Measurements from ENCODE around the gene NID1. TPM values are rescaled to one million over a fixed set of nuclear protein-coding genes. Genes with fewer than 3 reads are reported as not detected.

The NID1 gene
- total and polyA plus RNA-seq, 2 of the 4 experiments (the other 2 are of a cell fraction): 21.9 to 83.3 TPM

- Histone ChIP-seq H4K8ac (ENCODE audit: low read depth in 2 of 2, low read length in 2 of 2) (no peak overlapping the region), H3K9me1 (ENCODE audit: insufficient read depth, low read length) (peaks cover 18% of the 10 kb centered on the region), H3K9ac (ENCODE audit: low read depth, low read length) (no peak overlapping the region), H3K4me2 (ENCODE audit: low read depth, low read length) (no peak overlapping the region), H4K91ac (ENCODE audit: insufficient read depth, low read depth, low read length) (no peak overlapping the region), H3K23ac (ENCODE audit: low read depth, low read length) (no peak overlapping the region), H3K27ac (ENCODE audit: insufficient read depth, low read length) (no peak overlapping the region), H2AFZ (replicated peaks; ENCODE audit: low read length, poor library complexity) (no peak overlapping the region), H3K4me3 (ENCODE audit: insufficient read depth, low read depth, low read length) (no peak overlapping the region), H4K20me1 (ENCODE audit: insufficient read depth, low read length) (no peaks in the 10 kb centered on the region), H2BK5ac (ENCODE audit: low read depth, low read length, poor library complexity, severe bottlenecking) (no peak overlapping the region), H2BK20ac (ENCODE audit: low read depth, low read length) (no peak overlapping the region), H3K4ac (ENCODE audit: low read depth, low read length) (no peak overlapping the region), H2BK15ac (ENCODE audit: low read depth, low read length) (no peak overlapping the region), H4K5ac (ENCODE audit: low read depth, low read length) (no peak overlapping the region), H2BK120ac (ENCODE audit: low read depth, low read length) (no peak overlapping the region), H3K56ac (ENCODE audit: extremely low read depth, insufficient read depth, low read length) (no peak overlapping the region), H2AK5ac (ENCODE audit: low read depth, low read length) (no peak overlapping the region), H3K4me1 (ENCODE audit: control insufficient read depth, insufficient read depth, low read length) (peaks cover 13% of the 10 kb centered on the region; the same call in 1 of the 2 replicates), H3K36me3 (ENCODE audit: control insufficient read depth, insufficient read depth, low read length) (peaks cover 39% of the 10 kb centered on the region), H2AK9ac (replicated peaks; ENCODE audit: low read depth, low read length, poor library complexity) (no peak overlapping the region), H3K14ac (replicated peaks; ENCODE audit: low read depth, low read length) (no peak overlapping the region), H3K18ac (ENCODE audit: low read depth, low read length) (no peak overlapping the region), H3K27me3 (ENCODE audit: control insufficient read depth, insufficient read depth, low read length) (no peaks in the 10 kb centered on the region), H3K9me3 (ENCODE audit: control insufficient read depth, insufficient read depth, low read length) (no peaks in the 10 kb centered on the region), H3K79me1 (ENCODE audit: low read depth in 1 of 2, low read length in 2 of 2) (peaks cover 0 to 16% of the 10 kb centered on the region in 2 experiments; a peak in 3 of 4 replicates)
- intact Hi-C loops (cut with micrococcal nuclease) (no loop called here), dilution Hi-C loops (cut with HindIII; ENCODE audit: low sequenced_read_pairs, unreplicated experiment) (no loop called here), in situ Hi-C loops (cut with MboI; ENCODE audit: low sequenced_read_pairs) (no loop called here)
- POLR2A ChIA-PET (ENCODE audit: unreplicated experiment): no interaction called here
- CTCF ChIA-PET: no interaction called here
- ATAC-seq (ENCODE audit: low read depth) (no peak), DNase-seq (no peak)
- WGBS, 2 experiments (ENCODE audit: extremely low coverage in 2 of 2, insufficient read length in 1 of 2): 100% methylated on average over 2 of the region's 14 CpGs; no CpG with 5 or more reads in 1 of the 2 experiments
- TF ChIP-seq NFE2L2 (IDR thresholded peaks at IDR 0.05; ENCODE audit: low read depth, low read length): no peak
- TF ChIP-seq RAD21 (IDR thresholded peaks at IDR 0.05; ENCODE audit: low read length): no peak
- TF ChIP-seq POLR2A (IDR thresholded peaks at IDR 0.05; ENCODE audit: low read depth, low read length): no peak
- no peak for TF ChIP-seq CTCF (conservative IDR thresholded peaks at IDR 0.05; ENCODE audit: low read depth, low read length)
- no peak for TF ChIP-seq RCOR1 (IDR thresholded peaks at IDR 0.05; ENCODE audit: insufficient replicate concordance, low read length)
- no peak for TF ChIP-seq MAZ (IDR thresholded peaks at IDR 0.05; ENCODE audit: borderline replicate concordance, low read depth, low read length)
- TF ChIP-seq USF2 (IDR thresholded peaks at IDR 0.05; ENCODE audit: low read depth, low read length): no peak
- no peak for TF ChIP-seq BHLHE40 (IDR thresholded peaks at IDR 0.05; ENCODE audit: low read depth, low read length)
- no peak for TF ChIP-seq CHD1 (IDR thresholded peaks at IDR 0.05; ENCODE audit: low read depth, low read length)
- TF ChIP-seq SMC3 (IDR thresholded peaks at IDR 0.05; ENCODE audit: low read depth, low read length): no peak
- TF ChIP-seq MXI1 (IDR thresholded peaks at IDR 0.05; ENCODE audit: borderline replicate concordance, low read depth, low read length): no peak
- no peak for TF ChIP-seq ELK1 (IDR thresholded peaks at IDR 0.05; ENCODE audit: borderline replicate concordance, low read depth, low read length)
- TF ChIP-seq FOS (IDR thresholded peaks at IDR 0.05; ENCODE audit: low read depth, low read length): no peak
- no peak for TF ChIP-seq RFX5 (IDR thresholded peaks at IDR 0.05; ENCODE audit: low read depth, low read length)
- no peak for TF ChIP-seq CEBPB (IDR thresholded peaks at IDR 0.05; ENCODE audit: low read depth, low read length)
- TF ChIP-seq MAFK (IDR thresholded peaks at IDR 0.05; ENCODE audit: low read depth, low read length): no peak
- no TSS peak for BruUV-seq (replicated peaks)
Measured at GRCh38 chr1:236025836-236026235, 39.1 kb downstream of the NID1 start.
